GM12878 (cell line): ENCODE data around the gene CFAP74. TPM values are rescaled to one million over a fixed set of nuclear protein-coding genes. Genes with fewer than 3 reads are reported as not detected.

ENCODE experiments used
- ATAC-seq: fragments of 200-7000 bp; cut with Tn5 transposase; 3 replicates; pipeline ENCODE4 v1.9.1; 2020; ENCODE audit warnings: mild to moderate bottlenecking, moderate library complexity
- BruUV-seq: library from RNA; stranded (reverse); fragments of 400-500 nt; replicated peaks from 2 replicates; lab custom pipeline; 2021; lab: Mats Ljungman, UMichigan
- CTCF ChIA-PET: fragments of 300-600 bp; sonication (Branson Sonifier 250); formaldehyde crosslinking; extraction: SDS; loops from one replicate; lab custom pipeline; 2021; ENCODE audit warnings: inconsistent platforms; lab: Yijun Ruan, JAX
- POLR2A ChIA-PET: fragments of 350-600 bp; formaldehyde crosslinking; extraction: SDS; loops from one replicate; lab custom pipeline; 2021; ENCODE audit warnings: inconsistent platforms; lab: Charles Lee
- RAD21 ChIA-PET: fragments of 300-600 bp; sonication (Branson Sonifier 250); formaldehyde crosslinking; loops from one replicate; lab custom pipeline; 2023; ENCODE audit warnings: antibody characterized with exemption; ENCODE audit not compliant: unreplicated experiment; lab: Charles Lee
- SMC1A ChIA-PET: fragments of 300-600 bp; sonication (Branson Sonifier 250); formaldehyde crosslinking; loops from one replicate; lab custom pipeline; 2023; ENCODE audit not compliant: unreplicated experiment, uncharacterized antibody; lab: Charles Lee
- DNase-seq: peaks from one replicate; pipeline ENCODE4 v3.0.0-alpha.2; 2011; ENCODE audit warnings: low read depth, low spot score
- FAIRE-seq: peaks from 3 replicates; lab custom pipeline; 2011; peaks lifted over from hg19 to GRCh38; lab: Jason Lieb, UNC
- H2AFZ ChIP-seq: 2 replicates; pipeline ENCODE4 v1.6.0; 2011; ENCODE audit warnings: low read depth, low read length, control low read depth; ENCODE audit not compliant: control insufficient read depth
- H3K27ac ChIP-seq: 2 replicates; pipeline ENCODE4 v1.5.1; 2011; ENCODE audit warnings: control low read depth; ENCODE audit not compliant: control insufficient read depth, insufficient read depth
- H3K27me3 ChIP-seq, 2 experiments: replicated peaks in 1 of 2; 2 replicates each; pipeline versions ENCODE4 v1.6.0 to v1.6.1; 2011; ENCODE audit warnings: low read length in 1 of 2; ENCODE audit not compliant: control insufficient read depth in 2 of 2, insufficient read depth in 2 of 2
- H3K36me3 ChIP-seq, 2 experiments: 2 replicates each; pipeline ENCODE4 v1.5.1; 2011; ENCODE audit warnings: low read length in 1 of 2; ENCODE audit not compliant: control insufficient read depth in 2 of 2, insufficient read depth in 2 of 2
- H3K4me1 ChIP-seq: 2 replicates; pipeline ENCODE4 v1.6.1; 2011; ENCODE audit warnings: mild to moderate bottlenecking, low read length, moderate library complexity, mixed read lengths; ENCODE audit not compliant: control insufficient read depth, insufficient read depth
- H3K4me2 ChIP-seq: 2 replicates; pipeline ENCODE4 v1.6.0; 2011; ENCODE audit warnings: control low read depth; ENCODE audit not compliant: control insufficient read depth, insufficient read depth
- H3K4me3 ChIP-seq: fragments of 200-600 bp; sonication (generic); 2 replicates; pipeline ENCODE4 v1.5.1; 2016
- H3K79me2 ChIP-seq: 2 replicates; pipeline ENCODE4 v1.6.0; 2011; ENCODE audit warnings: low read length; ENCODE audit not compliant: control insufficient read depth, insufficient read depth
- H3K9ac ChIP-seq: 2 replicates; pipeline ENCODE4 v1.8.0; 2011; ENCODE audit warnings: low read length, control low read depth, mixed read lengths; ENCODE audit not compliant: control insufficient read depth, insufficient read depth
- H3K9me3 ChIP-seq: replicated peaks from 3 replicates; pipeline ENCODE4 v1.5.1; 2011; ENCODE audit warnings: mild to moderate bottlenecking, low read length; ENCODE audit not compliant: control insufficient read depth, insufficient read depth
- H4K20me1 ChIP-seq: 2 replicates; pipeline ENCODE4 v1.6.0; 2011; ENCODE audit not compliant: control insufficient read depth, insufficient read depth
- DPF2 ChIP-seq: fragments of 450-650 bp; IDR thresholded peaks from 2 replicates; pipeline ENCODE4 v1.6.1; 2017; ENCODE audit warnings: mild to moderate bottlenecking
- JUND ChIP-seq: IDR thresholded peaks from 2 replicates; pipeline ENCODE4 v1.6.1; 2012; ENCODE audit warnings: low read depth, mild to moderate bottlenecking, low read length, improper control_type of control experiment, moderate library complexity
- KAT2A ChIP-seq: conservative IDR thresholded peaks from 2 replicates; pipeline ENCODE4 v1.6.1; 2011; ENCODE audit warnings: low read depth, low read length; ENCODE audit not compliant: control insufficient read depth
- LARP7 ChIP-seq: fragments of 450-650 bp; IDR thresholded peaks from 2 replicates; pipeline ENCODE4 v1.6.1; 2017; ENCODE audit warnings: mild to moderate bottlenecking
- MTA2 ChIP-seq: fragments of 450-650 bp; IDR thresholded peaks from 2 replicates; pipeline ENCODE4 v1.6.1; 2016; ENCODE audit warnings: low read depth, mild to moderate bottlenecking, moderate library complexity
- NBN ChIP-seq: fragments of 450-650 bp; IDR thresholded peaks from 2 replicates; pipeline ENCODE4 v1.6.1; 2016
- NFXL1 ChIP-seq: fragments of 450-650 bp; IDR thresholded peaks from 2 replicates; pipeline ENCODE4 v1.6.1; 2017; ENCODE audit warnings: antibody characterized with exemption, mild to moderate bottlenecking, borderline replicate concordance
- NKRF ChIP-seq: fragments of 450-650 bp; conservative IDR thresholded peaks from 2 replicates; pipeline ENCODE4 v1.6.1; 2017; ENCODE audit warnings: mild to moderate bottlenecking, moderate library complexity
- PBX3 ChIP-seq: IDR thresholded peaks from 2 replicates; pipeline ENCODE4 v1.6.1; 2011; ENCODE audit warnings: mild to moderate bottlenecking, low read depth, low read length, moderate library complexity; ENCODE audit not compliant: insufficient replicate concordance
- POLR2AphosphoS5 ChIP-seq: IDR thresholded peaks from 2 replicates; pipeline ENCODE4 v1.6.1; 2011; ENCODE audit warnings: mild to moderate bottlenecking, low read length, inconsistent platforms
- POU2F2 ChIP-seq: IDR thresholded peaks from 3 replicates; pipeline ENCODE4 v1.6.1; 2011; ENCODE audit warnings: low read depth, mild to moderate bottlenecking, low read length, borderline replicate concordance
- REST ChIP-seq: IDR thresholded peaks from 2 replicates; pipeline ENCODE4 v1.6.1; 2012; ENCODE audit warnings: mild to moderate bottlenecking, low read depth, low read length
- STAT3 ChIP-seq: IDR thresholded peaks from 2 replicates; pipeline ENCODE4 v1.6.1; 2011; ENCODE audit warnings: low read depth, low read length, improper control_type of control experiment
- TCF7 ChIP-seq: IDR thresholded peaks from 2 replicates; pipeline ENCODE4 v1.6.1; 2014; ENCODE audit warnings: antibody characterized with exemption, borderline replicate concordance
- YY1 ChIP-seq: IDR thresholded peaks from 2 replicates; pipeline ENCODE4 v1.6.1; 2011; ENCODE audit warnings: low read depth, mild to moderate bottlenecking, low read length
- WGBS: methylation state at CpG from one replicate; pipeline ENCODE4 v1.1.6; 2016; ENCODE audit warnings: low lambda C conversion rate; ENCODE audit not compliant: insufficient replicate concordance, insufficient coverage; ENCODE audit errors: missing lambda C conversion rate; 5-methylcytosine and 5-hydroxymethylcytosine counted together
- in situ Hi-C: fragments of 300-500 bp; cut with MboI; formaldehyde crosslinking; loops from 9 replicates; pipeline ENCODE4 v1.14.3; 2018; ENCODE audit warnings: mixed read lengths
- intact Hi-C: fragments of 100-400 bp; cut with micrococcal nuclease; formaldehyde crosslinking; loops from one replicate; pipeline ENCODE4 v1.14.2; 2022; ENCODE audit not compliant: unreplicated experiment
- polyA plus RNA-seq, 11 experiments: library from polyadenylated mRNA; depleted of rRNA in 4 of 11; unstranded in 6 of 11; stranded (reverse) in 5 of 11; fragments of >200 nt; fragmentation: Nextera tagmentation in 4 of 11; fragmentation: Illumina TruSeq in 1 of 11; extraction: Ambion mirVana in 4 of 11; extraction: Trizol in 1 of 11; gene quantifications; 1 replicate in 1 of 11; 2 replicates in 10 of 11; pipeline versions ENCODE4 v1.2.1 to v1.2.3, GENCODE V29; 2011 to 2016; ENCODE audit warnings: inconsistent platforms in 2 of 11, missing spikeins in 2 of 11, low read depth in 1 of 11
- total RNA-seq, 4 experiments: library from RNA; depleted of rRNA in 3 of 4; stranded (reverse); fragments of >200 nt in 3 of 4; fragmentation: Illumina TruSeq in 1 of 4; extraction: Trizol in 1 of 4; gene quantifications; 2 replicates each; pipeline versions ENCODE4 v1.2.1 to v1.2.3, GENCODE V29; 2013 to 2021

CFAP74 gene
- total and polyA plus RNA-seq, 10 of the 15 experiments (the other 5 are each of a cell fraction or from before 2014, with no cell fraction given): 0.01 TPM; not detected in 9

- BruUV-seq: no TSS peak
- no peak overlapping the region for H3K27ac ChIP-seq
- DNase-seq (no peak), FAIRE-seq (no peak), ATAC-seq (no peak; the same call in 2 of the 3 replicates)
- peaks cover 30% of the 10 kb centered on the region for H4K20me1 ChIP-seq
- peaks cover 83% of the 10 kb centered on the region for H3K79me2 ChIP-seq
- 95% methylated on average over 6 of the region's 6 CpGs for WGBS
- H3K4me3 ChIP-seq: no peak overlapping the region
- H3K4me2 ChIP-seq: no peak overlapping the region
- no peaks in the 10 kb centered on the region for H3K4me1 ChIP-seq
- RAD21 ChIA-PET: interaction anchor here (1.6 kb wide), 1 partner anchor 54 kb away, joined by 5 read pairs; no protein-coding TSS in a partner anchor
- SMC1A ChIA-PET: interaction anchor here (1.8 to 1.9 kb wide), 2 partner anchors 12 to 24 kb away, joined by 6 read pairs; no protein-coding TSS in a partner anchor
- H3K36me3 ChIP-seq: peaks cover 12 to 18% of the 10 kb centered on the region in 2 experiments; a peak in 3 of 4 replicates
- intact Hi-C loops: no loop called here
- POLR2A ChIA-PET: interaction anchor here (0.5 to 0.7 kb wide), 3 partner anchors 14 to 1782 kb away, joined by 3 to 5 read pairs (median 4); no protein-coding TSS in a partner anchor
- in situ Hi-C loops: no loop called here
- no peaks in the 10 kb centered on the region for H3K9me3 ChIP-seq
- H3K27me3 ChIP-seq: no peaks in the 10 kb centered on the region
- no peak overlapping the region for H3K9ac ChIP-seq
- CTCF ChIA-PET: interaction anchor here (1.0 to 1.9 kb wide), 4 partner anchors 12 to 33 kb away, joined by 3 to 7 read pairs (median 4); no protein-coding TSS in a partner anchor
- H2AFZ ChIP-seq: no peak overlapping the region
- TF ChIP-seq NBN: no peak
- TF ChIP-seq DPF2: no peak
- TF ChIP-seq STAT3: no peak
- no peak for TF ChIP-seq MTA2
- TF ChIP-seq REST: no peak
- no peak for TF ChIP-seq LARP7
- TF ChIP-seq NKRF: no peak
- no peak for TF ChIP-seq PBX3
- TF ChIP-seq YY1: no peak
- TF ChIP-seq POU2F2: no peak
- TF ChIP-seq POLR2AphosphoS5: no peak; the same call in 1 of the 2 replicates
- no peak for TF ChIP-seq TCF7
- no peak for TF ChIP-seq NFXL1
- no peak for TF ChIP-seq KAT2A
- TF ChIP-seq JUND: no peak
Measured at GRCh38 chr1:1881727-1882126, 121.9 kb downstream of the CFAP74 start.
